ENCODE results near the gene PTPN13.
"Not testable (repeated sequence)": the region's sequence is repeated elsewhere in the genome, so short reads cannot be mapped to it uniquely, and the experiment has no call there.

PTPN13 gene

DNA sequence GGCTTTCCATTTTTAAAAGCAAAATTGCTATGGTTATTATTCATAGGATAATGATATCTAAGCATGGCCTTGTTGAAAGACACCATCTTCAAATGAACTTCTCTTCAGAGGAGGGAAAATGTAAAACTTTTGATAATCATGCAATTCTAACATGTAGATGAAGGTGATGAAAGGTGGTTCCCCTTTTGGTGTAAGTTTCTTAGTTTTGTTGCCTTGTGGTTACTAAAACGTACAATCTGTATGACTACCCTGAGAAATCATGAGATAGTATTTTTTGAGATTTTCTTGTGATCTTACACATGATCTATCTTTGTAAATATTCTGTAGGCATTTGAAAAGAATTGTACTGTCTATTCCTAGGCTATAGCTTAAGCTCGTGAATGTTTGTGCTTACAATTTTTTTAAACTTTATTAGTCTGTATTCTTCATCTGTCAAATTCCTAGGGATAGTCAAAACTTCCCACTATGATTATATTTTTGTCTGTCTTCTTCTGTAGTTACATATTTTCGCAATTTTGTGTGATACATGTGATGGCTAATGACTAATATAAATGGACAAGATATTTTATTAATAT lies 47.5 kb downstream of the PTPN13 start:
- no peak for DNase-seq (ENCODE audit: low spot score)

DNA sequence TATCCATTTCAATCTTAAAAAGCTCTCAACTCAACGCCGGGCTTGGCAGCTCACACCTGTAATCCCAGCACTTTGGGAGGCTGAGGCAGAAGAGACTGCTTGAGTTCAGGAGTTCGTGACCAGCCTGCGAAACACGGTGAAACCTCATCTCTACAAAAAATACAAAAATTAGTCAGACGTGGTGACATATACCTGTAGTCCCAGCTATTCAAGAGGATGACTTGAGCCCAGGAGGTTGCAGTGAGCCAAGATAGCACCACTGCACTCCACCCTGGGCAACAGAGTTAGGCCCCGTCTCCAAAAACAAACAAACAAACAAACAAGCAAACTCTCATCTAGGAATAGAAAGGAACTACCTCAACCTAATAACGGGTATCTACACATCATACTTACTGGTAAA lies 50.8 kb downstream of the PTPN13 start:
- no peak for DNase-seq (ENCODE audit: low spot score)

- DNase-seq (ENCODE audit: low spot score), result no peak
Measured at GRCh38 chr4:86652332-86652932, 58.3 kb downstream of the PTPN13 start.

DNA sequence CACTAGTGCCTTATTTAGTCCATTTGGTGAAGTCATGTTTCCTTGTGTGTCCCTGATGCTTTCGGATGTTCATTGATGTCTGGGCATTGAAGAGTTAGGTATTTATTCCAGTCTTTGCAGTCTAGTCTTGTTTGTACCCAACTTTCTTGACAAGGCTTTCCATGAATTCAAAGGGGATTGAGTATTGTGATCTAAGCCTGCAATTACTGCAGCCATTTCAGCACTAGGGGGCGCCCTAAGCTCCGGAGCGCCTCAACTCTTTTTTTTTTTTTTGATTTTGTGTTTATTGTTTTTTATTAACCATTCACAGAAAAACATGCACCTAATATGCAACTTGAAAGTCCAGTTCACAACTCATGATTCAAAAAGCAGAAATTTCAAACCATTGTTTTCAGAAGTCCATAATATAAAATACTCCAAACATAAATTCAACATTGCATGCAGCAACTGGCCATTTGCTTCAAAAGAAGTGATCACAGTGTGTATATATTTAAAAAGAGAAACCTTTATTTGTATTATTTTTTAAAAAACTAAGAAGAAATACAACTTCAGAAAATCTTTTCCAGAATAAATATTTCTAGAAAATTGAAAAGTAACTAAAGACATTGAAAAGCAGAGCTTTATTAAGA lies 59.2 kb downstream of the PTPN13 start:
- DNase-seq (ENCODE audit: low spot score), result no peak

DNA sequence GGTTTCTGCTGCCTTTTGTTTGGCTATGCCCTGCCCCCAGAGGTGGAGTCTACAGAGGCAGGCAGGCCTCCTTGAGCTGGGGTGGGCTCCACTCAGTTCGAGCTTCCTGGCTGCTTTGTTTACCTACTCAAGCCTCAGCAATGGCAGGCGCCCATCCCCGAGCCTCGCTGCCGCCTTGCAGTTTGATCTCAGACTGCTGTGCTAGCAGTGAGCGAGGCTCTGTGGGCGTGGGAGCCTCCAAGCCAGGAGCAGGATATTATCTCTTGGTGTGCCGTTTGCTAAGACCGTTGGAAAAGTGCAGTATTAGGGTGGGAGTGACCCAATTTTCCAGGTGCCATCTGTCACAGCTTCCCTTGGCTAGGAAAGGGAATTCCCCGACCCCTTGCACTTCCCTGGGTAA lies 62.7 kb downstream of the PTPN13 start:
- not testable (repeated sequence) for DNase-seq (ENCODE audit: low spot score)

GRCh38 chr4:86657382-86657781 lies 63.3 kb downstream of the PTPN13 start:
- no peak for DNase-seq (ENCODE audit: low spot score)

GRCh38 chr4:86657910-86658309 lies 63.8 kb downstream of the PTPN13 start:
- DNase-seq (ENCODE audit: low spot score), result no peak

DNA sequence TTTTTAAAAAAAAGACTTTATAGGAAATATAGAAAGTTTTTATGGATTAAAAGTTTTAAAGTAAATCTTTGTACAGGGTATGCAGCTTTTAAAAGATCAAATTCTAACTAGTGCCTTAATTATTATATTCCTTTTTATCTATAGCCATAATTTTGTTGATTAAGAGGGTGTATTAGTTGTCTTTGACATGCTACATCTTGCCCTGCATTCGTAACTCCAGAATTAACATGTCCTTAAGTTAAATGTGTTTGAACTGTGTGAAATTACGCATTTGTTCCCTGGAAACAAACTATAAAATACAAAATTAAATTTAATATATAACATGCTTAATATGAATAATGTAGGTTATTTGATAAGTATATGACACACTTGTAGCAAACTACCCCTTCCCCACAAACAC lies 66.3 kb downstream of the PTPN13 start:
- DNase-seq (ENCODE audit: low spot score), result no peak

- no peak for DNase-seq (ENCODE audit: low spot score)
Measured at GRCh38 chr4:86661006-86661405, 66.9 kb downstream of the PTPN13 start.

DNA sequence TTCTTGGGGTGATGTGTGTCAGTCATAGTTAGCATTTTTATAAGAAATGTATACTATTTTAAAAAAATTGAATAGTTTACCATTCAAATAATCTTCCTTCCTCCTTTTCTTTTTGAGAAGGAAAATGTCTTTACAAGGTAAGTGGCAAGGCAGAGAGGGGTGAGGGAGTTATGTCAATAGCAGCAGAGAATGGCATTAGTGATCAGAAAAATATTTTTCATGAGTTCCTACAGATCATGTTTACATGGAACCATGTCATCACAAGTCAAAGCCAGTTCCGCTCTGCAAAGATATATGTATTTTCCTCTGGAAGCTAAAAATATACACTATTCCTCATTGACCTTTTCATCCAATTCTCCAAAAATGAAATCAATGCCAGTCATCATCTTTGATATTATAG lies 67.3 kb downstream of the PTPN13 start:
- no peak for DNase-seq (ENCODE audit: low spot score)

- no peak for DNase-seq (ENCODE audit: low spot score)
Measured at GRCh38 chr4:86664959-86665358, 70.8 kb downstream of the PTPN13 start.

- no peak for DNase-seq (ENCODE audit: low spot score)
Measured at GRCh38 chr4:86670298-86670697, 76.2 kb downstream of the PTPN13 start.

DNA sequence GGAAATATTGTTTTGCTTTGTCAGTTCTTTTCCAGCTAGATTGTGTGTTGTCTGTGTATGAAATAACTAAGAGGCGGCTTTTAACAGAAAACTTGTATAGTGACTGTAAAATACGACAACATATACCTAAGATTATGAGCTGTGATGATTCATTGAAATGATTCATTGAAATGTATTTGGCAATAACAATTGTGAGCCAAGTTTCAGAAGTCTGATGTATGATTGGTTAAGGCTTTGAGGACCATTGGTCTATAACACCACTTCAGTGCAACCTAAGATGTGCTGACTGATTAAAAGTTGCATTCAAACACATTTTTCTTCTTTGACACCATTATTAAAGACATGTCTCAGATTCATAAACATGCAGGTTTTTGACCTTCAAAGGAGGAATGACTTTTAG lies 76.6 kb downstream of the PTPN13 start:
- DNase-seq (ENCODE audit: low spot score), result no peak

- DNase-seq (ENCODE audit: low spot score), result no peak
Measured at GRCh38 chr4:86675548-86675947, 81.4 kb downstream of the PTPN13 start.

DNA sequence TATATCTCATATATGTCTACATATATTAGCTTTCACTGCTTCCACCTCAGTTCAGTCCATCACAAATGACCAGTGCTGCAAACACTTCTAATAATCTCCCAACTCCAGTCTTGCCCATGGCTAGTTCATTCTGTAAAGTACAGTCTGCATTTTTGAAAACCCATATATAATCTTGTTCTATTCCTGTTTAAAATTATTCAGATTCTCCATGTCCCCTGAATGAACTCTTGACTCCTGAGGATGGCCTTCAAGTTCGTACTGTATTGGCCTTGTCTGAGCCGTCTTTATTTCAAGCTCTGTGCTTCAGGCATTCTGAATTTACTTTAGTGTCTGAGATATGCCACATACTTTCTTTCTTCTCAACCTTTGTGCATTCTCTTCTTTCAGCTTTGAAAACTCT lies 84.7 kb downstream of the PTPN13 start:
- no peak for DNase-seq (ENCODE audit: low spot score)

GRCh38 chr4:86679441-86679840 lies 85.3 kb downstream of the PTPN13 start:
- no peak for DNase-seq (ENCODE audit: low spot score)

DNA sequence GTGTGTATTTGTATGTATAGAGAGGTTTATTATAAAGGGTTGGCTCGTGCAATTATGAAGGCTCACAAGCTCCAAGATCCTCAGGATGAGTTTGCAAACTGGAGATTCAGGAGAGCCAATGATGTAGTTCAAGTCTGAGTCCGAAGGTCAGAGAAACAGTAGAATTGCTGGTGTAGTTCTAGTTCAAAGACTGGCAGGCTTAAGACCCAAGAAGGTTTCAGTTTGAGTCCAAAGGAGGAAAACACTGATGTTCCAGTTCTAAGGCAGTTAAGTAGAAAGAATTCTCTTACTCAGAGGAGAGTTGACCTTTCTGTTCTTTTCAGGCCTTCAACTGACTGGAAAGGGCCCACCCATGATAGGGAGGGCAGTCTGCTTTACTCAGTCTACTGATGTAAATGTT lies 89.1 kb downstream of the PTPN13 start:
- DNase-seq (ENCODE audit: low spot score), result no peak

GRCh38 chr4:86683983-86684382 lies 89.9 kb downstream of the PTPN13 start:
- no peak for DNase-seq (ENCODE audit: low spot score)

DNA sequence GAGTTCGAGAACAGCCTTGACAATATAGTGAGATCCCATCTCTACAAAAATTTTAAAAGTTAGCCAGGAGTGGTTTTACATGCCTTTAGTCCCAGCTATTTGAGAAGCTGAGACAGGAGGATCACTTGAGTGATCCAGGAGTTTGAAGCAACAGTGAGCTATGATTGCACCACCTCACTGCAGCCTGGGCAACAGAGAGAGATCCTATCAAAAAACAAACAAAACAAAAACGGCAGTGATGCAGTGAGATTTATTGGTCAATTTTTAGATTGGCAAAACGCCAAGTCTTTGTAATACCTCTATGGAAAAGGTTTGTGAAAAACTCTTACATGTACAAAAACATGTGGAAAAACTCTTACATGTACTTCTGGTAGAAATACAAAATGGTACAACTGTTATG lies 91.3 kb downstream of the PTPN13 start:
- DNase-seq (ENCODE audit: low spot score), result no peak

GRCh38 chr4:86686741-86687140 lies 92.6 kb downstream of the PTPN13 start:
- no peak for DNase-seq (ENCODE audit: low spot score)

DNA sequence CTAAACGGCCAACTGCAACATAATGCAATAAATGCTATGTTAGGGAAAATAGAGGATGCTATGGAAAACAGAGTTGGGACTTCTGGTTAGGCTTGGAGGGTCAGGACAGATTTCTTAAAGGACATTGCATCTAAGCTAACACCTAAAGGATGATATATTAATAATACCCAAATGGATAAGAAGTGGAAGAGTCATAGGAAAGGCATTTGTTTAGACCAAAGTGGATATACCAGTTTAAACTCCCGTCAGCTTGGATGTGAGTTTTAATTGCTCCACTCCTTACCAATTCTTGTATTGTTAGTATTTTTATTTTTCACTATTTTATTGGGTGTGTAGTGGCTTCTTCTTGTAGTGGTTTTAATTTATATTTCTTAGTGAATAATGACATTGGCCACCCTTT lies 93.9 kb downstream of the PTPN13 start:
- no peak for DNase-seq (ENCODE audit: low spot score)

GRCh38 chr4:86704601-86705000 lies 110.5 kb downstream of the PTPN13 start:
- no peak for DNase-seq (ENCODE audit: low spot score)

DNA sequence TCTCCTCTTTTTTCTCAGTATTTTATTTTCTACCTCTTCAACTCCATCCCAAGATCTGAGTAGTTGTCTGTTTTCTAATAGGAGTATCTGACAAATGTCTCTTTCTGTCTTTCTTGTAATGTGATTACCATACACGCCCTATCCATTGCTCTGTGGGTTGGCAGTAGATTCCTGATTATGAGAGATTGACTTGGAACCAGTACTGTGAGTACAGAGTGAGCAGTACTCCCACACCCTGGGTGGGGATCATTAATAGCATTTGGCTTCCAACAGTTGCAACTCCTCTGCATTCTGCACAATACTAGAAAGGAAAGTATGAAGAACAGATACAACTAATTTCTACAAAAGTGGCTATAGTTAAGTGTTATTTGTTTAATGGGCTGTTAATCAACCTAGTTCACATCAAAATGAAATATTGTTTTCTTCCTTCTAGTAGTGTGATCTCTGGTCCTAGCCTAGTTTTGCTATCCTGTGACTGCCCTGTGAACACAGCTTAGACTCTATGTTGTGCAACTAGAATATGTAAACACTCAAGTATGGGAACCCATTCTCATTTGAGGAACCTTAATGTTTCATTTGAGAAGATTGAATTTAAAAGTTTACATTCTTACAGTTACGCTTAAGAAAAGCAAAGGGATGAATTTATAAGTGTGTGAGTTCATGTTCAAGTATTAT lies 112.9 kb downstream of the PTPN13 start:
- no peak for DNase-seq (ENCODE audit: low spot score)

All from ecto neural progenitor cell (in vitro differentiated cells).